Suprapubic skin (tissue), 3 donors: ENCODE data around the gene ELMOD2.

Experiments
- CTCF ChIP-seq, 2 donors: fragments of 200-600 bp in 1 of 2; fragments of 450-650 bp in 1 of 2; sonication (generic) in 1 of 2; IDR thresholded peaks; one replicate each; pipeline ENCODE4 v1.5.1; 2016 to 2019; ENCODE audit warnings: antibody characterized with exemption in 2 of 2, mild to moderate bottlenecking in 1 of 2, moderate library complexity in 1 of 2
- EP300 ChIP-seq: sonication (generic); formaldehyde crosslinking; IDR thresholded peaks from one replicate; pipeline ENCODE4 v1.6.1; 2017; ENCODE audit warnings: antibody characterized with exemption

GRCh38 chr4:140571620-140572019 lies 47.7 kb downstream of the ELMOD2 start:
- no peak for TF ChIP-seq CTCF (IDR thresholded peaks at IDR 0.05)
- TF ChIP-seq EP300, result no peak
